Endothelial cell of umbilical vein (primary cell): ENCODE measurements around the gene RAG1. TPM values are rescaled to one million over a fixed set of nuclear protein-coding genes. Genes with fewer than 3 reads are reported as not detected.

ENCODE experiments used
- BruUV-seq: library from RNA; stranded (reverse); fragments of 400-500 nt; replicated peaks from 2 replicates; lab custom pipeline; 2021; lab: Mats Ljungman, UMichigan
- CTCF ChIA-PET: fragments of 300-600, 350-600 bp; sonication (Branson Sonifier 250); formaldehyde crosslinking; loops from one replicate; lab custom pipeline; 2021; ENCODE audit warnings: antibody characterized with exemption, inconsistent platforms; lab: Charles Lee
- POLR2A ChIA-PET: fragments of 300-600, 350-600 bp; sonication (Branson Sonifier 250); formaldehyde crosslinking; loops from one replicate; lab custom pipeline; 2021; ENCODE audit warnings: antibody characterized with exemption, inconsistent platforms; lab: Charles Lee
- DNase-seq: peaks from one replicate; pipeline ENCODE4 v3.0.0-alpha.2; 2011; ENCODE audit warnings: low read depth, low spot score
- FAIRE-seq: peaks from 2 replicates; lab custom pipeline; 2011; peaks lifted over from hg19 to GRCh38; lab: Jason Lieb, UNC
- H2AFZ ChIP-seq: 2 replicates; pipeline ENCODE4 v1.6.0; 2012; ENCODE audit warnings: low read depth, low read length, control low read depth, inconsistent platforms
- H3K27ac ChIP-seq: 2 replicates; pipeline ENCODE4 v1.5.1; 2011; ENCODE audit warnings: low read depth, mild to moderate bottlenecking, control low read depth, low read length, moderate library complexity; ENCODE audit not compliant: insufficient read depth
- H3K27me3 ChIP-seq, 2 experiments: 2 replicates each; pipeline versions ENCODE4 v1.6.0 to v1.6.1; 2011; ENCODE audit warnings: low read length in 2 of 2, mixed read lengths in 1 of 2; ENCODE audit not compliant: control insufficient read depth in 2 of 2, insufficient read depth in 2 of 2
- H3K36me3 ChIP-seq, 2 experiments: 2 replicates in 1 of 2; 3 replicates in 1 of 2; pipeline ENCODE4 v1.5.1; 2011; ENCODE audit warnings: low read length in 2 of 2, mild to moderate bottlenecking in 1 of 2, moderate library complexity in 1 of 2; ENCODE audit not compliant: control insufficient read depth in 2 of 2, insufficient read depth in 2 of 2; ENCODE audit errors: extremely low read depth in 1 of 2
- H3K4me1 ChIP-seq: 3 replicates; pipeline ENCODE4 v1.5.1; 2011; ENCODE audit warnings: mild to moderate bottlenecking, low read length; ENCODE audit not compliant: control insufficient read depth, insufficient read depth; ENCODE audit errors: extremely low read depth
- H3K4me2 ChIP-seq: 2 replicates; pipeline ENCODE4 v1.6.1; 2011; ENCODE audit warnings: low read length, control low read depth, mixed read lengths; ENCODE audit not compliant: insufficient read depth
- H3K4me3 ChIP-seq, 3 experiments: fragments of 200-600 bp in 1 of 3; sonication (generic), shearing (Covaris generic) in 1 of 3; replicated peaks in 1 of 3; 2 replicates each; pipeline ENCODE4 v1.5.1; 2011 to 2016; ENCODE audit warnings: control low read depth in 3 of 3, low read length in 3 of 3, mild to moderate bottlenecking in 2 of 3, inconsistent platforms in 1 of 3, low read depth in 1 of 3, moderate library complexity in 1 of 3; ENCODE audit not compliant: insufficient read depth in 1 of 3
- H3K79me2 ChIP-seq: 2 replicates; pipeline ENCODE4 v1.6.0; 2012; ENCODE audit warnings: low read length, inconsistent platforms; ENCODE audit not compliant: control insufficient read depth, insufficient read depth
- H3K9ac ChIP-seq: replicated peaks from 2 replicates; pipeline ENCODE3; 2011; ENCODE audit warnings: low read length, control low read depth; ENCODE audit not compliant: insufficient read depth; ENCODE audit errors: extremely low read depth
- H3K9me1 ChIP-seq: replicated peaks from 3 replicates; pipeline ENCODE4 v1.6.0; 2011; ENCODE audit warnings: mild to moderate bottlenecking, low read length; ENCODE audit not compliant: control insufficient read depth, insufficient read depth; ENCODE audit errors: extremely low read depth
- H3K9me3 ChIP-seq: replicated peaks from 2 replicates; pipeline ENCODE4 v1.5.1; 2012; ENCODE audit warnings: low read length, inconsistent platforms; ENCODE audit not compliant: control insufficient read depth, insufficient read depth
- H4K20me1 ChIP-seq: replicated peaks from 2 replicates; pipeline ENCODE3; 2011; ENCODE audit warnings: mild to moderate bottlenecking, low read length; ENCODE audit not compliant: control insufficient read depth, insufficient read depth; ENCODE audit errors: extremely low read depth
- EZH2 ChIP-seq: IDR thresholded peaks from 2 replicates; pipeline ENCODE4 v1.6.1; 2012; ENCODE audit warnings: borderline replicate concordance, low read depth, mild to moderate bottlenecking, moderate library complexity, low read length, inconsistent platforms; ENCODE audit not compliant: severe bottlenecking
- FOS ChIP-seq: IDR thresholded peaks from 2 replicates; pipeline ENCODE4 v1.6.1; 2011; ENCODE audit warnings: mild to moderate bottlenecking, low read length, moderate library complexity, borderline replicate concordance; ENCODE audit not compliant: insufficient read depth
- GATA2 ChIP-seq: IDR thresholded peaks from 2 replicates; pipeline ENCODE4 v1.7.0; 2011; ENCODE audit warnings: low read depth, mild to moderate bottlenecking, moderate library complexity, mixed read lengths, low read length; ENCODE audit not compliant: insufficient read length, insufficient read depth
- JUN ChIP-seq: IDR thresholded peaks from 2 replicates; pipeline ENCODE4 v1.6.1; 2011; ENCODE audit warnings: borderline replicate concordance, low read depth; ENCODE audit not compliant: insufficient read length, insufficient read depth
- MYC ChIP-seq: IDR thresholded peaks from one replicate; pipeline ENCODE4 v1.6.1; 2011; ENCODE audit warnings: mild to moderate bottlenecking, low read depth, low read length
- POLR2A ChIP-seq: IDR thresholded peaks from 2 replicates; pipeline ENCODE4 v1.6.1; 2012; ENCODE audit warnings: low read depth, mild to moderate bottlenecking, control low read depth, low read length
- POLR2AphosphoS5 ChIP-seq: IDR thresholded peaks from 2 replicates; pipeline ENCODE4 v1.6.1; 2012; ENCODE audit warnings: low read depth, mild to moderate bottlenecking, control low read depth, low read length, moderate library complexity; ENCODE audit not compliant: insufficient read depth
- dilution Hi-C: fragments of 300-500 bp; cut with MboI; formaldehyde crosslinking; loops from one replicate; pipeline ENCODE4 v1.15.0; 2019; ENCODE audit warnings: low sequenced_read_pairs; ENCODE audit not compliant: extremely low pct_ligation_motif_present
- intact Hi-C: fragments of 100-400 bp; cut with micrococcal nuclease; formaldehyde crosslinking; loops from one replicate; pipeline ENCODE4 v1.10.0; 2022
- polyA plus RNA-seq, 4 experiments: library from polyadenylated mRNA; depleted of rRNA in 3 of 4; stranded (reverse) in 3 of 4; unstranded in 1 of 4; fragments of >200 nt; gene quantifications; 2 replicates each; pipeline versions ENCODE4 v1.2.1 to v1.2.3, GENCODE V29; 2011 to 2012; ENCODE audit warnings: missing spikeins in 1 of 4
- total RNA-seq: library from RNA; stranded (reverse); gene quantifications from 2 replicates; pipeline ENCODE4 v1.2.3, GENCODE V29; 2021
- TF ChIP-seq, protein P1 (sequence below): IDR thresholded peaks from 2 replicates; pipeline ENCODE4 v1.6.1; 2011; ENCODE audit not compliant: insufficient read depth, insufficient read length
- TF ChIP-seq, protein P2 (sequence below), 2 donors: IDR thresholded peaks; 1 replicate in 1 of 2; 2 replicates in 1 of 2; pipeline ENCODE4 v1.5.1; 2011; ENCODE audit warnings: low read length in 2 of 2, mild to moderate bottlenecking in 2 of 2, moderate library complexity in 2 of 2, control low read depth in 1 of 2, inconsistent platforms in 1 of 2, low read depth in 1 of 2; ENCODE audit not compliant: insufficient read depth in 1 of 2; ENCODE audit errors: extremely low read depth in 1 of 2

Gene RAG1
- total and polyA plus RNA-seq, 2 donors (not counting 3 experiments of a cell fraction or from before 2014, with no cell fraction given): 0.15 to 1.2 TPM

DNA sequence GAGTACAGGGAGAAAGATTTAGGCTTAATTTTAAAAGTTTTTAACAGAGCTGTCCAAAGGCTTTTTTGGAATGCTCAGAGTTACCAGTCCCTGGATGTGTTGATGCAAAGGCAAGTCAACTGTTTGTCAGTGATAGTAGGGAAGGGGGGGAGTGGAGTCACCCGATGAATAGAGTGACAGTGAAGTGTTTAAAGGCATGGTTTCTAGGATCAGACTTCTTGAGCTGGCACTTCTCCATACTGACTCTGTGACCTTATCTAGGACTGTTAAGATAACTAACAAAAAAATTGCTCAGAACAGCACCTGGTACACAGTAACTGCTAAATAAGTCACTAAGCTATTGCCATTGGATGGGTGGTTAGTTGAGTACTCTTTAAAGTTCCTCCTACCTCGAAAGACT lies 41.6 kb downstream of the RAG1 start:
- TF ChIP-seq, protein P1, sequence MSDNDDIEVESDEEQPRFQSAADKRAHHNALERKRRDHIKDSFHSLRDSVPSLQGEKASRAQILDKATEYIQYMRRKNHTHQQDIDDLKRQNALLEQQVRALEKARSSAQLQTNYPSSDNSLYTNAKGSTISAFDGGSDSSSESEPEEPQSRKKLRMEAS: no peak
- TF ChIP-seq POLR2A (no peak), EZH2 (no peak), POLR2AphosphoS5 (no peak), FOS (no peak), MYC (no peak), GATA2 (no peak), JUN (no peak)
- TF ChIP-seq, protein P2, sequence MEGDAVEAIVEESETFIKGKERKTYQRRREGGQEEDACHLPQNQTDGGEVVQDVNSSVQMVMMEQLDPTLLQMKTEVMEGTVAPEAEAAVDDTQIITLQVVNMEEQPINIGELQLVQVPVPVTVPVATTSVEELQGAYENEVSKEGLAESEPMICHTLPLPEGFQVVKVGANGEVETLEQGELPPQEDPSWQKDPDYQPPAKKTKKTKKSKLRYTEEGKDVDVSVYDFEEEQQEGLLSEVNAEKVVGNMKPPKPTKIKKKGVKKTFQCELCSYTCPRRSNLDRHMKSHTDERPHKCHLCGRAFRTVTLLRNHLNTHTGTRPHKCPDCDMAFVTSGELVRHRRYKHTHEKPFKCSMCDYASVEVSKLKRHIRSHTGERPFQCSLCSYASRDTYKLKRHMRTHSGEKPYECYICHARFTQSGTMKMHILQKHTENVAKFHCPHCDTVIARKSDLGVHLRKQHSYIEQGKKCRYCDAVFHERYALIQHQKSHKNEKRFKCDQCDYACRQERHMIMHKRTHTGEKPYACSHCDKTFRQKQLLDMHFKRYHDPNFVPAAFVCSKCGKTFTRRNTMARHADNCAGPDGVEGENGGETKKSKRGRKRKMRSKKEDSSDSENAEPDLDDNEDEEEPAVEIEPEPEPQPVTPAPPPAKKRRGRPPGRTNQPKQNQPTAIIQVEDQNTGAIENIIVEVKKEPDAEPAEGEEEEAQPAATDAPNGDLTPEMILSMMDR (IDR thresholded peaks at IDR 0.05; ENCODE audit: extremely low read depth in 1 of 2, insufficient read depth in 1 of 2, low read depth in 1 of 2, low read length in 2 of 2): no peak
- no peak for DNase-seq
- dilution Hi-C loops (no loop called here), intact Hi-C loops (no loop called here)
- Histone ChIP-seq H3K27ac (no peak overlapping the region), H3K9me1 (no peaks in the 10 kb centered on the region), H3K4me3 (no peak overlapping the region), H3K4me1 (no peaks in the 10 kb centered on the region), H4K20me1 (no peaks in the 10 kb centered on the region), H3K27me3 (no peaks in the 10 kb centered on the region), H3K9ac (no peak overlapping the region), H3K9me3 (no peaks in the 10 kb centered on the region), H3K4me2 (no peak overlapping the region), H2AFZ (no peak overlapping the region), H3K79me2 (no peaks in the 10 kb centered on the region), H3K36me3 (no peaks in the 10 kb centered on the region)
- no peak for FAIRE-seq
- CTCF ChIA-PET: interaction anchor here (1.2 to 1.7 kb wide), 2 partner anchors 8 to 45 kb away, joined by 3 to 4 read pairs; no protein-coding TSS in a partner anchor
- POLR2A ChIA-PET: no interaction called here
- no TSS peak for BruUV-seq
